Measurements from ENCODE around the gene FAM90A26.
"Not testable (repeated sequence)": the region's sequence is repeated elsewhere in the genome, so short reads cannot be mapped to it uniquely, and the experiment has no call there.

Gene FAM90A26, protein sequence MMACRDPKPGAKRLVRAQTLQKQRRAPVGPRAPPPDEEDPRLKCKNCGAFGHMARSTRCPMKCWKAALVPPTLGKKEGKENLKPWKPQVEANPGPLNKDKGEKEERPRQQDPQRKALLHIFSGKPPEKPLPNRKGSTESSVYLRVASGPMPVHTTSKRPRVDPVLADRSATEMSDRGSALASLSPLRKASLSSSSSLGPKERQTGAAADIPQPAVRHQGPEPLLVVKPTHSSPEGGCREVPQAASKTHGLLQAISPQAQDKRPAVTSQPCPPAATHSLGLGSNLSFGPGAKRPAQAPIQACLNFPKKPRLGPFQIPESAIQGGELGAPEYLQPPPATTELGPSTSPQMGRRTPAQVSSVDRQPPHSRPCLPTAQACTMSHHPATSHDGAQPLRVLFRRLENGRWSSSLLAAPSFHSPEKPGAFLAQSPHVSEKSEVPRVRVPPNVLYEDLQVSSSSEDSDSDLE

GRCh38 chr4:9169791-9170459 lies at the start of gene FAM90A26:
Gene FAM90A26 (plus strand): TSS chr4:9170409. CDS start chr4:9173173, 2,764 bp downstream.
- DNase-seq (ENCODE audit: low read depth in 1 of 2, low spot score in 1 of 2): not testable (repeated sequence)

DNA sequence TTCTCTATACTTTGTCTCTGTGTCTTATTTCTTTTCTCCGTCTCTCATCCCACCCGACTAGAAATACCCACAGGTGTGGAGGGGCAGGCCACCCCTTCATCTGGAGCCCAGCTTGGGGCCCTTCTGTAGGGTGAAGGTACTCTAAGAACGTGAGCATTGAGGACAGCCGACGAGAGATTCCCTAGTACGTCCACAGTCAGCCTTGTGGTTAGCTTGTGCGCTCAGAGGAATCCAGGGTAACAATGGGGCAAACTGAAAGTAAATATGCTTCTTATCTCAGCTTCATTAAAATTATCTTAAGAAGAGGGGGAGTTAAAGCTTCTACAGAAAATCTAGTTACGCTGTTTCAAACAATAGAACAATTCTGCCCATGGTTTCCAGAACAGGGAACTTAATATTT lies 47.5 kb upstream of the FAM90A26 start:
- not testable (repeated sequence) for DNase-seq (ENCODE audit: low read depth in 1 of 2, low spot score in 1 of 2)

DNA sequence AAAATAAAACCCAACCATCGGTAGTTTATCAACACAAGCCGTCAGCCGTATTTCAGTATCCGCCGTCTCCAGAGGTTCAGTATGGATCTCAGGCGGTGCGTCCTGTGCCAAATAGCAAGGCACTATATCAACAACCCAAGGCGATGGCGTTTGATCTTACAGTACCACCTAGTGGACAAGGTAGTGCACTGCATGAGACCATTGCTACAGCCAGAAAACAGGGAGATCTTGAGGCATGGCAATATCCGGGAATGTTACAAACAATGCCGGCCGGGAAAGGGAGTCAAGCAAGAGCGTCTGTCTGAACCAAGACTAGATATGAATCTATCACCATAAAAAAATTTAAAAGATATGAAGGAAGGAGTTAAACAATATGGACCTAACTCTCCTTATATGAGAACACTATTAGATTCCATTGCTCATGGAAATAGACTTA lies 46.6 kb upstream of the FAM90A26 start:
- peak in 1 of 2 donors; percentile 6 for DNase-seq (ENCODE audit: low read depth in 1 of 2, low spot score in 1 of 2)

DNA sequence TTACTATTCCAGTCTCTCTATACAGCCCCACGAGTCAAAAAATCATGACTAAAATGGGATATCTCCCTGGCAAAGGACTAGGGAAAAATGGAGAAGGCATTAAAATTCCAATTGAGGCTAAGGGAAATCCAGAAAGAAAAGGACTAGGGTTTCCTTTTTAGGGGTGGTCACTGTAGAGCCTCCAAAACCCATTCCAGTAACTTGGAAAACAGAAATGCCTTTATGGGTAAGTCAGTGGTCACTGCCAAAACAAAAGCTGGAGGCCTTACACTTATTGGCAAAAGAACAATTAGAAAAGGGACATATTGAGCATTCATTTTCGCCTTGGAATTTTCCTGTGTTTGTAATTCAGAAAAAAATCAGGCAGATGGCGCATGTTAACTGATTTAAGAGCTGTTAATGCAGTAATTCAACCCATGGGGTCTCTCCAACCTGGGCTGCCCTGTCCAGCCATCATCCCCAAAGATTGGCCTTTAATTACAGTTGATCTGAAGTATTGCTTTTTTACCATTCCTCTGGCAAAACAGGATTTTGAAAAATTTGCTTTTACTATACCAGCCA lies 44.5 kb upstream of the FAM90A26 start:
- not testable (repeated sequence) for DNase-seq (ENCODE audit: low read depth in 1 of 2, low spot score in 1 of 2)

- DNase-seq (ENCODE audit: low read depth in 1 of 2, low spot score in 1 of 2): not testable (repeated sequence)
Observed at GRCh38 chr4:9131420-9131819, 38.8 kb upstream of the FAM90A26 start.

DNA sequence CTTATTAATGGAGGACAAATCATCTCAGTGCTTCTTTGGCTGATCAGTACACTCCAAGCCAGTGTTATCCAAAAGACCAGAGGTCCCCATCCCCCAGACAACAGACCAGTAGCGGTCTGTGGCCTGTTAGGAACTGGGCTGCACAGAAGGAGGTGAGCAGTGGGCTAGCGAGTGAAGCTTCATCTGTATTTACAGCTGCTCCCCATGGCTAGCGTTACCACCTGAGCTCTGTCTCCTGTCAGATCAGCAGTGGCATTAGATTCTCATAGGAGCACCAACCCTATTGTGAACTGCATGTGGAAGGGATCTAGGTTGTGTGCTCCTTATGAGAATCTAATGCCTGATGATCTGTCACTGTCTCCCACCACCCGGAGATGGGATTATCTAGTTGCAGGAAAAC lies 37.4 kb upstream of the FAM90A26 start:
- DNase-seq (ENCODE audit: low read depth in 1 of 2, low spot score in 1 of 2): not testable (repeated sequence)

DNA sequence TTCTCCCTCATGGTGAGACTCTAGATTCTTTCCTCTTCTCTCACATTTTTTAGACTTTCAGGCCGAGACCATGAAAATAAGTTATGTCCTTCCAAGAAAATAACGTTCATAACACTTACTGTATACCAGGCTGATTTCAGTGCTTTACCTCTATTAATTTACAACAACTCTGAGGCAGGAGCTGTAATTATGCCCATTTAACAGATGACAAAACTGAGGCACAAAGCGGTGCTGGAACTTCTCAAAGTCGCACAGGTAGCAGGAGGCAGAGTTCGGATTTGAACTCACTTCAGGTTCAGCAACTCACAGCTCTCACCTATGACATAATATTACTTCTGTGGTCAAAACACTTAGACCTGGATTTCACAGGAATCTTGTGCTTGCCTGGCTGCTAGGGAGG lies 36.2 kb upstream of the FAM90A26 start:
- DNase-seq (ENCODE audit: low read depth in 1 of 2, low spot score in 1 of 2): not testable (repeated sequence)

- not testable (repeated sequence) for DNase-seq (ENCODE audit: low read depth in 1 of 2, low spot score in 1 of 2)
Observed at GRCh38 chr4:9134556-9134955, 35.7 kb upstream of the FAM90A26 start.

GRCh38 chr4:9141050-9141449 lies 29.2 kb upstream of the FAM90A26 start:
- DNase-seq (ENCODE audit: low read depth in 1 of 2, low spot score in 1 of 2): not testable (repeated sequence)

DNA sequence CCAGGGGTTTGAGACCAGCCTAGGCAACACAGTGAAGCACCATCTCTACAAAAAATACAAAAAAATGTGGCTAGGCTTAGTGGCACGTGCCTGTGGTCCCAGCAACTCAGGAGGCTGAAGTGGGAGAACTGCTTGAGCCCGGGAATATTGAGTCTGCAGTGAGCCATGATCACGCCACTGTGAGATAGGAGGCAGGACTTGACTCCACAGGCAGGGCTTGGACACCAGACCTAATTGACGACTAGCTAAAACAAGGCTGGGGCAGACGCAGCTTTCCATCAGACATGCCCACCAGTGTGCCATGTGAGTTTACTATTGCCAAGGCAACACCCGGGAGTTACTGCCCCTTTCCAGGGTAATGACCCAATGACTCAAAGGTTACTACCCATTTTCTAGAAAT lies 27.4 kb upstream of the FAM90A26 start:
- DNase-seq (ENCODE audit: low read depth in 1 of 2, low spot score in 1 of 2): not testable (repeated sequence)

GRCh38 chr4:9143421-9144080 lies 26.7 kb upstream of the FAM90A26 start:
- no peak for DNase-seq (ENCODE audit: low read depth in 1 of 2, low spot score in 1 of 2)

DNA sequence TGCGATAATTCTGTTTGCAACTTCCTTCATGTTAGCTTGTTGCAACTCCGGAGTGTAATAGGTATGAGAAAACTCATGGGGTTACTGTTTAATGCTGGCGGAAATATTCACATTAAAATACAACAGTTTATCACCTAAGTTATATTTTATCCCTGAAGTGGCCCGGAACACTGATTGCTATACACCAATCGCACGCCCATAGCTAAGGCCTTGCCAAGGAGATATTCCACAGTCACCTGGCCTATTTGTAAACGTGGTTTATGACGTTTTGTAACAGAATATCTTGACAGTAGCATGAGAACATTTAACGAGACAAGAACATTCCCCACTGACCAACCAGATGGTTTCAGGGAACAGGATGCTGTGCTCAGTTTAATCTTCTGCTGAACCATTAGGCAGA lies 23.2 kb upstream of the FAM90A26 start:
- no peak for DNase-seq (ENCODE audit: low read depth in 1 of 2, low spot score in 1 of 2)

- not testable (repeated sequence) for DNase-seq (ENCODE audit: low read depth in 1 of 2, low spot score in 1 of 2)
Observed at GRCh38 chr4:9147368-9147767, 22.8 kb upstream of the FAM90A26 start.

DNA sequence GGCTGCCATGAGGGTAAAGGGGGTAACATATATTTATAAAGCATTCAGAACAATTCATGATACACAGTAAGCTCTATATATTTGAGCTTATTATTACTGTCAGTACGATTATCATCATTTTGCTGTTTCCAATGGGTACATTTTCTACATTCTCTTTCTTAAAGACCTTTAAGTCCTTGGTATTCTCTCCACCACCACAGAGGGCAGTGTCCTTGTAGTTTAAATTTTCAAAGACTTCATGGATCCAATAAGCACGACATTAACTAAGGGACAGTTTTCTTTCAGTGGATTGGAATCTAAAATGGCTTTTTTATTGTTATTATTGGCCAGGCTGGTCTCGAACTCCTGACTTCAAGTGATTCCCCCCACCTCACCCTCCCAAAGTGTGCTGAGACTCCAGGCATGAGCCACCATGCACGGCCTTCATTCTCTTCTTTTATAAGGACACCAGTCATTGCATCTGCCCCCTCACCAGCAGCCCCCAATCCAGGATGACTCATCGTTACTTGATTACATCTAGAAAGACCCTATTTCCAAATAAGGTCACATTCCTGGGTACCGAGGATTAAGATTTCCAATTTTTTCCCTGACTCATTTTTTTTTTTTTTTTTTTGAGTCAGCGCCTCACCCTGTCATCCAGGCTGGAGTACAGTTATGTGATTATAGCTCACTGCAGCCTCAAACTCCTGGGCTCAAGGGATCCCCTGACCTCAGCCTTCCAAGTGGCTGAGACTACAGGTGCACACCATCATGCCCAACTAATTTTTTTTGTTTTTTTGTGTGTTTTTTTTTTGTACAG lies 21.4 kb upstream of the FAM90A26 start:
- DNase-seq (ENCODE audit: low read depth in 1 of 2, low spot score in 1 of 2): not testable (repeated sequence)

- not testable (repeated sequence) for DNase-seq (ENCODE audit: low read depth in 1 of 2, low spot score in 1 of 2)
Observed at GRCh38 chr4:9151809-9152179, 18.4 kb upstream of the FAM90A26 start.

DNA sequence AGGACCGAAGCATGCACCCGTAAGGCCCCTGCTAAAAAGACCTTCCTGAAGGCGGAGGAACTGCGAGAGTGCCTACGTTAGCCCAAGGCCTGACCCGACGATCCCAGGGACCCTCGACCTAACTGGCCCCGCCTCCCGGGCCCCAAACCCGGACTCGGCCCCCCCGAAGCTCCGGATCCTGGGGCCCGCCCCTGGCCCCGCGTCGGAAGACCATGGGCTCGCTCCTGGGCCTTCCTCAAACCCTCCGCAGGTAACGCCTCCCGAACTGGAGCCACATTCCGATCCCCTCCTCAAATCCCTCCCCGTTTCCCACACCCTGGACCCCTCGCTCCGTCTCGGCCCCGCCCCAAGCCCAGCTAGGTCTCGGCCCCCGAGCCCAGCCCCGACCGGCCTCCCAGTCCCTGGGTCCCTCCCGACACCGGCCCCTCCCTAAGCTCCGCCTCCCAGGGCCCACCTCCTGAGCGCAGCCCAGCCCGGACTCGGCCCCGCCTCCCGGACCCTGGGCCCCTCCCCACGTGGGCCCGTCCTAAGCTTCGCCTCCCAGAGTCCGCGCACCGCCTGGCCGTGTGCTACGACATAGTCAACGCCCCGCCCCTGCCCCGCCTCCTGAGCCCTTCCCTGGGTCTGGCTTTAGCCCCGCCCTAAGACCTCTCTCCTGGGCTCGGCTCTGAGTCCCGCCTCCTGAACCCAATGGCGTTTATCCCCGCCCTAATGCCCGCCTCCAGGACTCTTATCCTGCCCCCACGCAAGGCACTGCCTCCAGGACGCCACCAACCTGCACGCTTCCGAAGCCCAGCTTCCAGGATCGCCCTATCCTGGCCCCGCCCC lies 17.8 kb upstream of the FAM90A26 start:
- peak; percentile 93 to 94 for DNase-seq (ENCODE audit: low read depth in 1 of 2, low spot score in 1 of 2)

DNA sequence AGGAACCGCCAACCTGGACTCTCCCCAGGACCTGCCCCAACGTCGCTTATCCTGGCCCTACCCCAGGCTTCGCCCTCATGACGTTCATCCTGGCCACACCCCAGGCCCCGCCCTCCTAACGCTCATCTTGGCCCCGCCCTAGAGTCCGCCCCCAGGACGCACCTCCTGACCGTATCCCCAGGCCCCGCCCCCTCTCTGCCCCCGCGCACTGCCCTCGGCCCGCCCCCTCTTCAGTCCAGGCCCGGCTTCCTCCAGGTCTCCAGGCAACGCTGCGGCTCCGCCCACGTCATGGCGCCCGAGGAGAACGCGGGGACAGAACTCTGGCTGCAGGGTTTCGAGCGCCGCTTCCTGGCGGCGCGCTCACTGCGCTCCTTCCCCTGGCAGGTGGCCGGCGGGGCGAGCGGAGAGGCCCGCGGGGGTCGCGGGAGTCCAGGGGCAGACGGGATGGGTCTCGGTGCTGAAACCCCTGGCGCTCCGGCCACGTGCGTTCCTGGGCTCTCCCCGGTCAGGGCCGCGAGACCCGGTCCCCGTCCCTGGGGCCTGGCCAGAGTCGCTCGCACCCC lies 17.1 kb upstream of the FAM90A26 start:
- DNase-seq (ENCODE audit: low read depth in 1 of 2, low spot score in 1 of 2): peak; percentile 92 to 94

DNA sequence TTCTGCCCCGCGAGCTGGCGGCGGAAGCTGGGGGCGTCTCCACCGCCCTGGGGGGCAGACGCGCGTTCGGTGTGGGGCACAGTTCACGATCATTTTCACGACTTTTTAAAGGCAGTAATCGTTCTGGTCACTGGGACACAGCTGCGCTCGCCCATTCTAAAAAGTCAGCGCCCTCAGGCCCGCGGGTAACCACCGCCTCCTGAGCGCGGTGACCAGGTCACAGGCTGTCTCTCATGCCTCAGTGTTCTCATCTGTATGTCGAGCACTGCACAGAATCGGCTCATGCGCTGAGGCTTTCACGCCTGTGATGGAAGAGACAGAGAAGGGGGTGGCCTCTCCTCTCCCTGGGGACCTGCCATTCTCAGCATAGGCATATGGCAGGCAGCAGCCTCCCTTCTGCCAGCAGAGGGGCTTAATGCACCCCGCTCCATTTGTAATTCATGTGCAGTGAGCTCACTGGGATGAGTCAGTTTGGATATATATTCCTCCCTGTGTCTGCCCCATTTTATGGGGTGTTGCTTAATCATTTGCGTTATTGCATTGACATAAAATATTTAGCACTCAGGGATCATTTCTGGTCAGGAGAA lies 16.5 kb upstream of the FAM90A26 start:
- DNase-seq (ENCODE audit: low read depth in 1 of 2, low spot score in 1 of 2): not testable (repeated sequence)

Data from activated T-helper 1 cell treated with anti-CD3 and anti-CD28 coated beads, Interleukin-2, amount 50 U/mL, for 16 hours (primary cell).